Skeletal muscle satellite cell (primary cell): ENCODE measurements around the gene DUXB.

Experiments
- H3K27me3 ChIP-seq: 2 replicates; pipeline ENCODE4 v1.7.0; 2013; ENCODE audit warnings: low read length; ENCODE audit not compliant: control insufficient read depth, insufficient read depth
- H3K36me3 ChIP-seq: 2 replicates; pipeline ENCODE4 v1.7.0; 2013; ENCODE audit warnings: mild to moderate bottlenecking, control low read depth, low read length; ENCODE audit not compliant: insufficient read depth
- H3K4me1 ChIP-seq: 2 replicates; pipeline ENCODE4 v1.7.0; 2013; ENCODE audit warnings: low read length; ENCODE audit not compliant: control insufficient read depth, insufficient read depth
- H3K4me2 ChIP-seq: 2 replicates; pipeline ENCODE4 v1.7.0; 2013; ENCODE audit warnings: mild to moderate bottlenecking, low read length
- H3K4me3 ChIP-seq: 2 replicates; pipeline ENCODE4 v1.7.0; 2013; ENCODE audit warnings: low read length
- H3K9ac ChIP-seq: 2 replicates; pipeline ENCODE4 v1.7.0; 2013; ENCODE audit warnings: mild to moderate bottlenecking, low read depth, low read length, moderate library complexity
- H3K9me3 ChIP-seq: replicated peaks from 2 replicates; pipeline ENCODE4 v1.7.0; 2013; ENCODE audit warnings: mild to moderate bottlenecking, control low read depth, low read length

The DUXB gene

GRCh38 chr16:75714661-75715060 lies 13.4 kb upstream of the DUXB start:
- no peak overlapping the region for H3K9ac ChIP-seq
- no peaks in the 10 kb centered on the region for H3K9me3 ChIP-seq
- H3K36me3 ChIP-seq, result no peaks in the 10 kb centered on the region
- no peaks in the 10 kb centered on the region for H3K4me1 ChIP-seq
- no peak overlapping the region for H3K4me3 ChIP-seq
- no peaks in the 10 kb centered on the region for H3K27me3 ChIP-seq
- H3K4me2 ChIP-seq, result no peak overlapping the region

- no peak overlapping the region for H3K4me2 ChIP-seq
- no peaks in the 10 kb centered on the region for H3K27me3 ChIP-seq
- H3K4me1 ChIP-seq, result no peaks in the 10 kb centered on the region
- H3K9ac ChIP-seq, result no peak overlapping the region
- no peak overlapping the region for H3K4me3 ChIP-seq
- no peaks in the 10 kb centered on the region for H3K36me3 ChIP-seq
- H3K9me3 ChIP-seq, result no peaks in the 10 kb centered on the region
Measured at GRCh38 chr16:75710344-75710743, 9.1 kb upstream of the DUXB start.

- Histone ChIP-seq H3K27me3 (no peaks in the 10 kb centered on the region), H3K9me3 (no peaks in the 10 kb centered on the region), H3K4me1 (no peaks in the 10 kb centered on the region), H3K4me2 (no peak overlapping the region), H3K4me3 (no peak overlapping the region), H3K9ac (no peak overlapping the region), H3K36me3 (no peaks in the 10 kb centered on the region)
Measured at GRCh38 chr16:75703306-75703705, 2.0 kb upstream of the DUXB start.

- Histone ChIP-seq H3K27me3 (no peaks in the 10 kb centered on the region), H3K9ac (no peak overlapping the region), H3K4me1 (no peaks in the 10 kb centered on the region), H3K9me3 (no peaks in the 10 kb centered on the region), H3K36me3 (no peaks in the 10 kb centered on the region), H3K4me3 (no peak overlapping the region), H3K4me2 (no peak overlapping the region)
Measured at GRCh38 chr16:75702242-75702641, 981 bp upstream of the DUXB start.

- Histone ChIP-seq H3K27me3 (no peaks in the 10 kb centered on the region), H3K36me3 (no peaks in the 10 kb centered on the region), H3K9me3 (no peaks in the 10 kb centered on the region), H3K4me2 (no peak overlapping the region), H3K9ac (no peak overlapping the region), H3K4me3 (no peak overlapping the region), H3K4me1 (no peaks in the 10 kb centered on the region)
Measured at GRCh38 chr16:75697571-75697970, 3.7 kb downstream of the DUXB start.

- Histone ChIP-seq H3K4me3 (no peak overlapping the region), H3K36me3 (no peaks in the 10 kb centered on the region), H3K9ac (no peak overlapping the region), H3K9me3 (no peaks in the 10 kb centered on the region), H3K4me1 (no peaks in the 10 kb centered on the region), H3K4me2 (no peak overlapping the region), H3K27me3 (no peaks in the 10 kb centered on the region)
Measured at GRCh38 chr16:75695708-75696107, 5.6 kb downstream of the DUXB start.

- Histone ChIP-seq H3K4me3 (no peak overlapping the region), H3K36me3 (no peaks in the 10 kb centered on the region), H3K4me2 (no peak overlapping the region), H3K27me3 (no peaks in the 10 kb centered on the region), H3K4me1 (no peaks in the 10 kb centered on the region), H3K9ac (no peak overlapping the region), H3K9me3 (no peaks in the 10 kb centered on the region)
Measured at GRCh38 chr16:75687361-75687760, 13.9 kb downstream of the DUXB start.

GRCh38 chr16:75682308-75682707 lies 19.0 kb downstream of the DUXB start:
- H3K4me1 ChIP-seq, result no peaks in the 10 kb centered on the region
- H3K27me3 ChIP-seq, result no peaks in the 10 kb centered on the region
- H3K4me2 ChIP-seq, result no peak overlapping the region
- no peaks in the 10 kb centered on the region for H3K36me3 ChIP-seq
- H3K9ac ChIP-seq, result no peak overlapping the region
- H3K9me3 ChIP-seq, result no peaks in the 10 kb centered on the region
- H3K4me3 ChIP-seq, result no peak overlapping the region

GRCh38 chr16:75679366-75679765 lies 21.9 kb downstream of the DUXB start:
- no peaks in the 10 kb centered on the region for H3K4me1 ChIP-seq
- no peak overlapping the region for H3K9ac ChIP-seq
- no peak overlapping the region for H3K4me3 ChIP-seq
- H3K36me3 ChIP-seq, result no peaks in the 10 kb centered on the region
- no peak overlapping the region for H3K4me2 ChIP-seq
- no peaks in the 10 kb centered on the region for H3K27me3 ChIP-seq
- H3K9me3 ChIP-seq, result no peaks in the 10 kb centered on the region

- H3K4me1 ChIP-seq, result no peaks in the 10 kb centered on the region
- H3K27me3 ChIP-seq, result no peaks in the 10 kb centered on the region
- H3K9ac ChIP-seq, result no peak within 1 kb of the TSS
- no peaks in the 10 kb centered on the region for H3K9me3 ChIP-seq
- no peak within 1 kb of the TSS for H3K4me3 ChIP-seq
- H3K4me2 ChIP-seq, result no peak within 1 kb of the TSS
- H3K36me3 ChIP-seq, result no peaks in the 10 kb centered on the region
Measured at GRCh38 chr16:75676909-75677308, 24.4 kb downstream of the DUXB start, which contains the start of gene CPHXL2. CPHXL2 (minus strand) TSS chr16:75677009; CDS start chr16:75676999, 10 bp downstream.

- no peaks in the 10 kb centered on the region for H3K27me3 ChIP-seq
- H3K9ac ChIP-seq, result no peak overlapping the region
- H3K4me3 ChIP-seq, result no peak overlapping the region
- H3K4me2 ChIP-seq, result no peak overlapping the region
- no peaks in the 10 kb centered on the region for H3K9me3 ChIP-seq
- H3K36me3 ChIP-seq, result no peaks in the 10 kb centered on the region
- no peaks in the 10 kb centered on the region for H3K4me1 ChIP-seq
Measured at GRCh38 chr16:75667503-75667902, 33.8 kb downstream of the DUXB start.

GRCh38 chr16:75660726-75661302 lies 40.4 kb downstream of the DUXB start:
- Histone ChIP-seq H3K4me3 (no peak overlapping the region), H3K4me2 (no peak overlapping the region), H3K9ac (no peak overlapping the region), H3K27me3 (no peaks in the 10 kb centered on the region), H3K9me3 (no peaks in the 10 kb centered on the region), H3K4me1 (no peaks in the 10 kb centered on the region), H3K36me3 (peaks cover 39% of the 10 kb centered on the region)
